ENCODE data around the gene HECTD2.

DNA sequence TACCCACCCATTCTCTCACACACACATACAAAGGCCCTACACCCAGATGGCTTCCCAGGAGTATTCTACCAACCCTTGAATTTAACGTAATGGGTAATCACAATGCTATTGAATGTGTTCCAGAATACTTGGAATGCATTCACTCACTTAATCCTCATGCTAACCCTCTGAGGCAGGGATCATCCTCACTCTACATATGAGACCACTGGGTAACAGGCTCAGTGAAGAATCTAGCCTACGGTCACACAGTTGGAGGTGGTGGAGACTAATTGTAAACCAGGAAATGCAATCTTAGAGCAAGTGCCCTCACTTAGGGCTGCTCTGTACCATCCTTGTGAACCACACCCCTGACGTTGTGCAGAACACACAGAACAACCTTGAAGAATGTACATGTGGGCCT, 135.2 kb downstream of the HECTD2 start:
- no peak for TF ChIP-seq CTCF (IDR thresholded peaks at IDR 0.05; ENCODE audit: insufficient read depth, low read length)
- TF ChIP-seq POLR2AphosphoS5 (IDR thresholded peaks at IDR 0.05; ENCODE audit: low read depth) = no peak
- no peak for TF ChIP-seq GABPA (IDR thresholded peaks at IDR 0.05; ENCODE audit: low read depth)
- TF ChIP-seq, protein P1, sequence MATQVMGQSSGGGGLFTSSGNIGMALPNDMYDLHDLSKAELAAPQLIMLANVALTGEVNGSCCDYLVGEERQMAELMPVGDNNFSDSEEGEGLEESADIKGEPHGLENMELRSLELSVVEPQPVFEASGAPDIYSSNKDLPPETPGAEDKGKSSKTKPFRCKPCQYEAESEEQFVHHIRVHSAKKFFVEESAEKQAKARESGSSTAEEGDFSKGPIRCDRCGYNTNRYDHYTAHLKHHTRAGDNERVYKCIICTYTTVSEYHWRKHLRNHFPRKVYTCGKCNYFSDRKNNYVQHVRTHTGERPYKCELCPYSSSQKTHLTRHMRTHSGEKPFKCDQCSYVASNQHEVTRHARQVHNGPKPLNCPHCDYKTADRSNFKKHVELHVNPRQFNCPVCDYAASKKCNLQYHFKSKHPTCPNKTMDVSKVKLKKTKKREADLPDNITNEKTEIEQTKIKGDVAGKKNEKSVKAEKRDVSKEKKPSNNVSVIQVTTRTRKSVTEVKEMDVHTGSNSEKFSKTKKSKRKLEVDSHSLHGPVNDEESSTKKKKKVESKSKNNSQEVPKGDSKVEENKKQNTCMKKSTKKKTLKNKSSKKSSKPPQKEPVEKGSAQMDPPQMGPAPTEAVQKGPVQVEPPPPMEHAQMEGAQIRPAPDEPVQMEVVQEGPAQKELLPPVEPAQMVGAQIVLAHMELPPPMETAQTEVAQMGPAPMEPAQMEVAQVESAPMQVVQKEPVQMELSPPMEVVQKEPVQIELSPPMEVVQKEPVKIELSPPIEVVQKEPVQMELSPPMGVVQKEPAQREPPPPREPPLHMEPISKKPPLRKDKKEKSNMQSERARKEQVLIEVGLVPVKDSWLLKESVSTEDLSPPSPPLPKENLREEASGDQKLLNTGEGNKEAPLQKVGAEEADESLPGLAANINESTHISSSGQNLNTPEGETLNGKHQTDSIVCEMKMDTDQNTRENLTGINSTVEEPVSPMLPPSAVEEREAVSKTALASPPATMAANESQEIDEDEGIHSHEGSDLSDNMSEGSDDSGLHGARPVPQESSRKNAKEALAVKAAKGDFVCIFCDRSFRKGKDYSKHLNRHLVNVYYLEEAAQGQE (IDR thresholded peaks at IDR 0.05; ENCODE audit: insufficient replicate concordance, low read depth) = no peak

Data from HL-60 (cell line).